HG02759 (cell line): ENCODE measurements around the gene ALDH1A2.
"Not testable (repeated sequence)": the region's sequence is repeated elsewhere in the genome, so short reads cannot be mapped to it uniquely, and the experiment has no call there.

ENCODE experiments used
- ATAC-seq: cut with Tn5 transposase; IDR thresholded peaks from one replicate; pipeline ENCODE4 v1.9.1; 2021; ENCODE audit warnings: mild to moderate bottlenecking, moderate library complexity; ENCODE audit not compliant: unreplicated experiment

ALDH1A2 gene

DNA sequence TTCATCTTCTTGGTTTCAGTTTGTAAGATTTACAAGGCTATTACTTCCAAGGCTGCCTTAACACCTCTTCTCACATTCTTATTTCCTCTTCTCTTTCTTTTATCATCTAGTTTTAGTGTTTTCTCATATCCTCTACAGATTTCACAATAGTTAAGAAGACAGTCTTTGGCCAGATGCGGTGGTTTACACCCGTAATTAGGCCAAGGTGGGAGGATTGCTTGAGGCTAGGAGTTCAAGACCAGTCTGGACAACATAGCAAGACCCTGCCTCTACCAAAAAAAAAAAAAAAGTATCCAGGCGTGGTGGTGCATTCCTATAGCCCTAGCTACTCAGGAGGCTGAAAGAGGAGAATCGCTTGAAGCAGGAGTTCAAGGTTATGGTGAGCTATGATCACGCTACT lies 3.5 kb upstream of the ALDH1A2 start:
- no peak for ATAC-seq

DNA sequence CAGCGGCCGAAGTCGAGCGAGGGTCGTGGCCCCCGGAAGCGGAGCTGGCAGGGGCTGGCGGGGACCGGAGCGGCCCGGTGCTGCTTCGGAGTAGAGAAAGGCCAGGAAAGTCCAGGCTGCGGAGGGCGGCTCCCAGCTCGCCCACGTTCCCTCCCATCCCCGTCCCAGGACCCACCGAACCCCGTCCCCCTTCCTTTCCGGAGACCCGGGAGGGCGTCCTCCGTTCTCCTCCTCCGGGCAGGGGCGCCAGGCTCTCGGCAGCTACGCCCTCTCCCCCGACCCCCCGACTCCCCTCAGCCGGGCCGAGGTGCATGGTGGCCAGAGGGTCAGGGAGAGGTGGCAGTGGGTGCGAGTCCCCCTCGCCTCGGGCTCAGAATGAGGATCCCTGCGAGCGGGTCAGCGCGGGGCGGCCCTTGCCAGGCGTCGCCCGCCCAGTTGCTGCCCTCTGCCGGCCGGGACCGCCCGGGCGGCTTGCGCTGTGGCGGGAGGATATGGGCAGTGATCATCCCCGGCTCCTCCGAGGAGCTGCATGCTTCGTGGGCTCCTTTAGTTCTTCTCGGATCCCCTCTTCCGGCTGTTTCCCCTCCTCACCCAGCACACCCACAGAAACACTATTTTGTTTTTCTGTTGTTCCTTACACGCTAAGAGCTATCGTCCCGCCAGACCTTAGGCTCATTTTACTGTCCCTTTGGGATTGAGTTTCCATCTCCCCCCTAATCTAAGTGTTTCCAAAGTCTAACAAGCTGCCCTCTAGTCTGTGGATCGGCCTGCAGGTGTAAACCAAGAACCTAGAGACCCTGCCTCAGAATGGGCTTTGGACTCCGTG lies 744 bp upstream of the ALDH1A2 start:
- no peak for ATAC-seq

DNA sequence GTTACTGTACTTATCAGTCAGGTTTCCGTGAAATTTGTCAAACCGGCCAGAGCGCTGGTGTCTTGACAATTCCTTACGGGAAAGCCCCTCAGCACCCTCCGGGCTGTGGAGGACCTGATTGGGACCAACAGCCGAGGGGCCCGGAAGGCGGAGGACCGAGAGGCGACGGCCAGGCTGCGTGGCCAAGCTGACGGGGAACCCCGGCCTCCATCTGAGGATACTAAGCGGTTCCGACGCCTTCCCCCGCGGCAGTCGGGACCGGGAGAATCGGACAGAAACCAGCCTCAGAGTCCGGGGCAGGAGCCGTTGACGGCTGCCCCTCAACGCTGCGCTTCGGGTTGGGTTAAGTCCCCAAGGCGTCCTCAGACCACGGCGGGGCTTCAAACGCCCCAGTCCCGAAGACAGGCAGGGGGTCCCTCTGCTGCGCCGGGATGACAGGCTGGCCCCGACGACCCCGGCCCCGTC lies 499 bp downstream of the ALDH1A2 start:
- no peak for ATAC-seq

DNA sequence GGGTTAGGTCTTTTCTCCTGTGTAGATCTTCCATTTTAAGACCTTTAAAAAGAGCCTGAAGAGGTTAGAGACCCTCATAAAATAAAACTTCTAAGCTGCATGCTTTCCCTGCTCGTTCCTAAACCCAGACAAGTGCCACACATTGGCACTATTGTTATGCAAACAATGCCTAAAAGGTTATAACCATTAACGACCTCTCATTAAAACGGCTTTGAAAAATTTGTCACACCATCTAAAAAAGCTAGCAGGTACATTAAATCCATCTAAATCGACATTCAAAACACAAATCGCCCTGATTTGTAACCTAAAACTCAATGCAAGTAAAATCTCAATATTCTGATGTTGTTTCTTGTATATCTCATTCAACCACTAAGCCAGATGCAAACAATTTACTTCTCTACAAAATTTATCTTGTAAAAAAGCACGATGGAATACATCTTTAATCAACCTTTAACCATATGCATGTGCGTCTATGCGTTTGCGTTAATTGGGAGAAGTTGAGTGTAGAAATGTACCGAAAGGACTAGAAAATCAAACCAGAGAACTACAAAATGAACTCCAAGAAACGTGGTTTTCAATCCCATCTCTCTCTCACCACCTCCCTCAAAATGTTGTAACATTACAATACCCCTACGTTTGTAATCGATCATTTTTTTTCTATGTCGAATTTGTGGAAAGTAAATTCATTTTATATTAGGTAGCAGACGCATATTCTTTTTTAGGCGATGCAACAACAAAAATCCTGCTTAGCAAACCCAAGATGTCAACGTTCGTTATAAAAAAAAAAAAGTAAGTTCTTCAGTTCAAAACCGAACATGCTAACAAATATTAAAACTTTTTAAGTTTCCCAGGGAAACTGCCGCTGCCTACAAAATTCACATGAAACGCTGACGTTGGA lies 1.2 kb downstream of the ALDH1A2 start:
- ATAC-seq, result no peak

DNA sequence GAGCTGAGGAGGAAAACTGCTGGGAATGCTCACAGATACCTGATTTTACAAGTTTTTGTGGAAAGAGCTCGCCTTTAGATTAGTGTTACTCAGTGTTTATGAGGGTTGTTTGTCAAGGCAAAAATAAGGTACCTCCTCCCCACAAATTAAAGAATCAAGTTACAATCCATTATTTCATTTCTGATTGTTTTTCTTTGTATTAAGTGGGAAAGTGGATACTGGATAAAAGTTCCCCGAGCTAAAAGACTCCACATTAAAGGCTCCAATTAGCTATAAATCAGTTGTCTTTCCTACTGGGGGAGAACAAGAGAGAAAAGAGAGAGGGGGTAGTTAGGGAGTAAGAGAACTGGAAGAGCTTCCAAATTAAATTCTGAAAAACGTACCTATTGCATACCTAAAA lies 1.9 kb downstream of the ALDH1A2 start:
- ATAC-seq, result no peak

DNA sequence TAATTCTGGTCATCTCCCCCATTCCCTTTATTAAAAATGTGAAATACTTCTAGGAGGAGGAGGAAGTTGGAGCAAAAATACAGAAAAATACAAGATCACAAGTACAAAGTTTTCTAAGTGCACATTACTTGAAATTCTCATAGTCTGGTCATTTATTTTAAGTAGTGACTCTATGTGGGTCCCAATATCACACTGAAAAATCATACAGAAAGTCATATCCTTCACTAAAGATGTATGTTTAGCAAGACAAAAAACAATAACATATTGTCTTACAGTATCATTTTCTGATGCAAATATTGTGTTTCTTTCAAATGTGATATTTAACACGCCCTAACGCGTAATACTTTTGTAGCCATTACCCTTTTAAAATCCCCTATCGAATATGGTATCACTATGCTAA lies 2.5 kb downstream of the ALDH1A2 start:
- ATAC-seq, result no peak

DNA sequence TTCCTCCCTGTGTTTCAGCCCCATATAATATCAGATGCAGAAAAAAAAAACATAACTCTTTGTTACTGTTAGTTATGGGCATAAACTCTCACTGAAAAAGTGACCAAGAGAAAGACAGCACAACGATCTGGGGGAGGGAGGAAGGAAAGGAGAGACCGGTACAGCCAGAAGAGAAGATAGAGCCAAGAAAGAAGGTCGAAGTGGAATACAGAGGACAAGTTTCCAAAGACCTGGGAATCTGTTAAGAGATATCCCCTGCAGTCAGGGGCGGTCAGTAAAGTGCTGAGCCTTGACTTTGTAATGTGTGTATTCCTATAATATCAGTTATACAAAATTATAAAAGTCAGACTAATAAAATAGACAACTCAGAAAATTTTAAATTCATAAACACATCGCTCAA lies 3.3 kb downstream of the ALDH1A2 start:
- no peak for ATAC-seq

DNA sequence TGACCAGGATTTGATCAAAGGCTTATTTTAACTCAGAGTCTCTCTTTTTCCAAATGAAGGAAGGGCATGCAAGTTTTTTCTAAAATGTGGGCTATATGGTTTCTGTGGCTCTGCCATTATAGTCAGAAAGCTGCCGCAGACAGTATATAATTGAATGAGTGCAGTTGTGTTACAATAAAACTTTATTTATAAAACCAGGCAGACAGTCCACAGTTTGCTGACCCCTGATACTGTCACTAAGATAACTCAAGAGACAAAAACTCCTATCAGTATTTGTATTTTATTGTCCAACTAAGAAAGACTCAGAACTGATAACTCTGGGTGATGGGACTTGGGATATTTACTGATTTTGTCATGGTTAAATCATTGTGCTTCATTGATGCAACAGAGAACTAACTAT lies 4.9 kb downstream of the ALDH1A2 start:
- no peak for ATAC-seq

DNA sequence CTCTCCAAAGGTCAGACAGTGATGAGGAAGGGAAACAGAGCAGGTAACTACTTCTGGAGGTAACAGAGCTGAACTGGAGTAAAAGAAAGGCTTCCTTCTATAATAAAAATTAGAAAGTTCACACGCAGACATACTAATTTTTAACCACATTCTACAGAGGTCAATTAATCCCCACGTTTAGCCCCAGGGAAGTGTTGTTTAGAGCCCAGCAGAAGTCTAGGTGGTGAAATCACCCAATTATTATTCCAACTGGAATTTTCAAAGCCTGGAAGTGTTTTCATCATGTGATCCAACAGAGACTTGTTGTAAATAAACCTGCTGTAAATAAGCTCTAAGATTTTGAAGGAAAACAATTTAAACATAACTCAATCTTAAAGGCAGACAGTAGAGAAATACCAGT lies 6.8 kb downstream of the ALDH1A2 start:
- no peak for ATAC-seq

DNA sequence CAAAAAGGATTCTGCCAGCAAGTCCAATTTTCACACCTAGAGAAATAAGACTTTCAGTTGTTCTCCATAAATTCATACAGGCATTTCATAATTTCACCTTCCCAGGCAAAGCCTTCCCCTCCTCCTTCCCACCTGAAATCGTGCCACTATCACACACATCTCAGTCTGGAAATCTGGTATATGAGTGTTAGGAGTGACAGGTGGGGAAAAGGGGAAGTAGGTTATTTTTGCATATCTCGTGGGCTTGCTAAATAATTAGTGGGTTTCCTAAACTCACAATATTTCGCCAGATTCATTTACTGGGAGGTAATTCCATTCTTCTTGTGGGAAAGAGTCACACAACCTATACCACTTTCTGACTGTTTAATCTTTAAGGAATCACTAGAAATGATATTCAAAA lies 7.4 kb downstream of the ALDH1A2 start:
- no peak for ATAC-seq

DNA sequence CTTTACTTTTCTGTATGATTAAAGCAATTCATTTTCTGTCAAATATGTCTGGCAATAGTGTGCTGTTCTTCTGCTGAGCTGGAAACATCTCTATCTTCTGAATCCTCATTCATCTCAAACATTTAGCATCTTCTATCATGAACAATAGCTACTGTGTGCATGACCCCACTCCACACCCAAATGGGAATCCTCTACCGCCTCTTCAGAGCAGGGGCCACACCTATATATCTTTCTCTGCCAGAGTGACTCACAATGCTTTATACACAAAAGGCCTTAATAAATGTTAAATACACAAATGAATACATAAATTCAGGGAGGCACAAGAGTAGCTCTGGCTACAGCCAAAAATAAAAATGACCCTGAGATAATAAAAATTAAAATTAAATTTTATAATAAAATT lies 8.0 kb downstream of the ALDH1A2 start:
- no peak for ATAC-seq

DNA sequence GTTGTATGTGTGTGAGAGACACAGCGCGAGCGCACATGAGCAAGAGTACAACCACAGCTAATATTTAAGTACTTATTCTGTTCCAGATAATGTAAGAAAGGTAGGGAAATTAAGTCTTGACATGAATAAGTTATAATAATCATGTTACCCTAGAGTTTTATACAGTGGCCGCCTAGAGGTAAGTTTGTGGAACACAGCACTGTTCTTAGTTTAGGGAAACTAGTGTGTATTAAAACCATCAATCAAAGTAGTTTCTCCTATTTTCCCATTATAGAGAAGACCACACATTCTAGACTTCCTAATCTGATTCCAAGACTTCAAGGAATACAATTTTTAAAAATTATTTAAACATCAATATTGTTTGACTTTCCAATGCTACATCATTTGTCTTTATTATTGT lies 9.5 kb downstream of the ALDH1A2 start:
- no peak for ATAC-seq

DNA sequence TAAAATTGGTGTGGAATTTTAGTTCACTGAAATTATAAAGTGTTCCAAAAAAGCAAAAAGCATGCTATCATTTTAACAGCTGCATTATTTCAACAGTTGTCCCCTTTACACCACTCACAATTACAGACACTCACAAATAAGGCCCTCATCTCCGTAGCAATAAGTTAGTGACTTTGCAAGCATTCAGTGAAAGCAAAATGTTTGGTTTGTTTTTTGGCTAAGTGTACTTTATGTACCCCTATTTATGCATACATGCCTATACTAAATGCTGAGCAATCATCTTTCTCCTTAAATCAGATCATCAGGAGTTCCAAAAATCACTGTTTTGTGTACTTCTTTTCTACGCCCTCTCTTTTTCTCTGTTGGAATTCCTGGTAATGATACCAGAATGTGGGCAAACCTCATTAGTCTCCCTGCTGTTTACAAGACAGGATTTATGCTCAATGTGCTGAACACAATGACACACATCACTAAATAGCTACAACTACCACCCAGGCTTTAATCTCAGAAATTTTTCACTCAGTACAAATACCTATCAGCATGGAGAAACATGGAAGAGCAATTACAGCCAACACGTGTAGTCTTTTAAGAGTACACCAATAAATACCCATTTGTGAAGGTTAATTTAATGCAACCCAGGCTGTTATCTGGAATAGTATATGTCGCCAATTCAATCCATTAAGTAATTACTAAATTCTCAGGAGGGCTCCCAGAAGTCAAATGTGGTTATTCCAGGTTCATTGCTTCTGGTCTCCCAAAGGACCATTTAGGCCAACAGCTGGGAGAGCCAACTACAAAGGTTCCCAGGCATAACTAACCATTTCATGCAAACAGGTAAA lies 12.0 kb downstream of the ALDH1A2 start:
- ATAC-seq, result no peak

DNA sequence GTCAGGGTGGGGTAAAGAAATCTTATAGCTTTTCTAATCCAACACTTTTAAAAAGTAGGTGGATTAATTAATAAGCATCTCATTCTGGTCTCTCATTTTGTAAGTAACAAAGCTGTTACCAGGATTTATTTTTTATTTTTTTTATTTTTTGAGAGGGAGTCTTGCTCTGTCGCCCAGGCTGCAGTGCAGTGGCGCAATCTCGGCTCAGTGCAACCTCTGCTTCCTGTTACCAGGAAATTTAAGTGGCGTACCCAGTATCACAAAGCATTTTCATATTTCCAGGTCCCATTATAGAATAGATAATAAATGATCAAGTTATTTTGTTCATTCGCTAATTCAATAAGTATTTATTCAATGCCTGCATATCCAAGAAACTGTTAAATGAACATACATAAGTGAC lies 13.2 kb downstream of the ALDH1A2 start:
- ATAC-seq, result no peak

DNA sequence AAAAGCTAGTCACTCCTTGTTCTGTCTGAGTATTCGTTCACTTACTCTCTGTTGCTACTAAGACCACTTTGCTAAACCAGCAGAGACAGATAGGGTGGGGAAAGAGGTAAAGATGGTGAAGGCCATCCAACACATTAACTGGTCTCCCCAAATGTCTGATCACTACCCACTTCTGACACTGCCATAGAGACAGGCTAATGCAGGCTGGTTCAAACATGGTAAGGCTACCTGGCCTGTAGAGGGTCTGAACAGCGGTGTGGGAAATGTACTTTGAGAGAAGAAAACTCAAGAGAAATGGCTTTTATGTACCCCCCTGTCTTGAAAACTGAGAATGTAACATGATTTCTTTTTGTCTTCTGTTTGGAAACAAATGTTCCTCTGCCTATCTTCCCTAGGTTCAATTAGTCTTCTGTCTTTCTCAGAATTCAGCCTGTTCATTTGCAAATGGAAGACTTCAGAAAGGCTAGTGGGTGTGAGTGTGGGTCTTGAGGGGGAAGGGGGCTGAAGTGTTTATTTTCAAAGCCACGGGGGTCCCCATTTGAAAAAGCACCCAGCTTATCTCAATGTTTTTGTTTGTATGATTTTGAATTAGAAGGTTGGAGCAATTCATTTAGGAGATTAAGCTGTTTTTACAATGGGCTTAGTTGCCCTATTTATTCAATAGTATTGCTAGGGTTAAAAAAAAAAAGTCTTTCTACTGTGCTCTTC lies 15.8 kb downstream of the ALDH1A2 start:
- ATAC-seq, result no peak

DNA sequence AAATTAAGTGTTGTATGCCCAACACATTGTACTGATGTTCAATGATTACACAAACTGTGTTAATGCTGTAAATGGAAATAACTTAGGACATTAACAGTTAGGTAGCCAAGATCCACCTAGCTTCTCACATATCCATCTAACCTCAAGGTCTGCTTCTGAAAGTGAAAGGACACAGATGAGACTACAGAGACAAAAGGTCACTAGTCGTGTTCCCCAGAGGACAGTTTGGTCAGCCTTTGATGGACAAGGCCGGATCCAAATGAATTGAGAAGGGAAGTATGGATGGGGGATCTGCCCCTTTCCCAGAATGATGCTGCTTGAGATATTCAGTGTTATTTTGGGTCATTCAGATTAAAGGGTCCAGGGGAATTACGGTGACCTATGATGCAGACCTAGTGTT lies 17.2 kb downstream of the ALDH1A2 start:
- ATAC-seq, result no peak

DNA sequence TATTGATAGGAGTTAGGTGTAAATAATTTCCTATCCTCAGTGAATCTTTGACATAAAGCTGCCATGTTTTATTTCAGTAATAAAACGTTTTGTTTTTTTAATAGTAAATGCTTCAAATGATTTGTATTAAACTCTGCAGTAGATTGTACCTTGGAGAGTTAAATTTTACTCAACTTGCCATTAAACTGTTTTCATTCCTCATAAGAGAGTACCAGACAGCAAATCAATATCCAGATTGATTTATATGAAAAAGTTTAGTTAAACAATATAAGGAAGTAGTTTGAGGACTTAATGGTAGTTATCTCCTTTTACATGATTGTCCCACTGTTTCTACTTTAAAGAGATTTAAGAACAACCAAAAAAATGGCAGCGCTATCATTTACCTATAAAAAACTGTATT lies 18.4 kb downstream of the ALDH1A2 start:
- no peak for ATAC-seq

DNA sequence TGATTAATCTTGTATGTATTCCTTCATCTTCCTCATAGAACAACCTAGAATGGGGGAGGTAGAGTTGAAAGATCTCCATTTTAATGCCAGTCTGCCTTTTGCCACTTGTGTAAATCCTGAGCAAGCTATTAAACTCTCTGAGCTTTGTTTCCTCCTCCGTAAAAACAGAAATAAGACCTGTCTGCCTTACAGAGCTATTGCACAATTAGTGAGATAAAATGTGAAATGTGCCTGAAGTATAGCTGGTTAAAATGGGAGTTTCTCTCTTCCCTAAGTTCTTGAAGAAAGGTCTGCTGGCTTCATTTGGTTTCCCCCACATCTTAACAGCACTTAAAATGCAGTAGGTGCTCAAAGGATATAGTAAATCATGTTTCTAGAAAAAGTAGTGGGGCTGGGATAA lies 19.0 kb downstream of the ALDH1A2 start:
- no peak for ATAC-seq

DNA sequence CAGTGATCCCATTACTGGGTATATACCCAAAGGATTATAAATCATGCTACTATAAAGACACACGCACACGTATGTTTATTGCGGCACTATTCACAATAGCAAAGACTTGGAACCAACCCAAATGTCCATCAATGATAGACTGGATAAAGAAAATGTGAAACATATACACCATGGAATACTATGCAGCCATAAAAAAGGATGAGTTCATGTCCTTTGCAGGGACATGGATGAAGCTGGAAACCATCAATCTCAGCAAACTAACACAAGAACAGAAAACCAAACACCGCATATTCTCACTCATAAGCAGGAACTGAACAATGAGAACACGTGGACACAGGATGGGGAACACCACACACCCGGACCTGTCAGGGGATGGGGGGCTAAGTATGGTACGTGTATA lies 20.1 kb downstream of the ALDH1A2 start:
- ATAC-seq, result not testable (repeated sequence)

DNA sequence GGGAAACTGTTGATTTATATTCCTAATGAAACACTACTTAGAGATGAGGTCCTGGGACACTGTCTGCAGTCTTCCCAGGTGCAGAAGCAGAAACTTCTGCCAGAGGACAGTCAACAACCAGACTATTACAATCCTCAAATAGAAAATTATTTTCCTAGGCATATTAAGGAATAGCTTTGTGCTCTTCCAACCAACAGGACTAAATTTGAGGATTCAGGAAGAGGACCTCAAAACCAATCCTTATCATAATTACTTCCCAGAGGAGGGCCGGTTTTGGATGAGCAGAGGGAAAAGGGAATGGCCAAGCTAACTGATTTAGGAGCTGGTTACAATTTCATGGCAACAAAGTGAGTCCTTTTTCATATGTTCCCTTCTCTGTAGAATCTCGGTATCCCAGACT lies 21.0 kb downstream of the ALDH1A2 start:
- no peak for ATAC-seq
